Heart right ventricle (tissue), 16 donors: Measurements from ENCODE around the gene CAMKMT. TPM values are rescaled to one million over a fixed set of nuclear protein-coding genes. Genes with fewer than 3 reads are reported as not detected.

ENCODE experiments used
- ATAC-seq, 8 donors: fragments of 200-7000 bp; cut with Tn5 transposase; one replicate each; pipeline ENCODE4 v1.9.1; 2020; ENCODE audit warnings: mild to moderate bottlenecking in 8 of 8, moderate library complexity in 8 of 8, moderate number of reproducible peaks in 1 of 8
- DNase-seq, 2 donors: peaks; one replicate each; pipeline ENCODE4 v3.0.0-alpha.2; 2020
- H3K27ac ChIP-seq, 10 donors: fragments of 200-600 bp; sonication (generic) in 2 of 10; one replicate each; pipeline versions ENCODE4 v1.5.0 to v1.8.0; 2020 to 2022; ENCODE audit warnings: mild to moderate bottlenecking in 3 of 10
- H3K27me3 ChIP-seq, 7 donors: fragments of 200-600 bp; one replicate each; pipeline ENCODE4 v1.8.0; 2021 to 2022; ENCODE audit warnings: mild to moderate bottlenecking in 2 of 7
- H3K36me3 ChIP-seq, 9 donors: fragments of 200-600 bp; sonication (generic) in 1 of 9; one replicate each; pipeline versions ENCODE4 v1.5.0 to v1.8.0; 2020 to 2022; ENCODE audit warnings: mild to moderate bottlenecking in 2 of 9
- H3K4me1 ChIP-seq, 9 donors: fragments of 200-600 bp; sonication (generic) in 1 of 9; one replicate each; pipeline versions ENCODE4 v1.5.0 to v1.8.0; 2020 to 2022; ENCODE audit warnings: mild to moderate bottlenecking in 4 of 9
- H3K4me3 ChIP-seq, 10 donors: fragments of 200-600 bp; sonication (generic) in 2 of 10; one replicate each; pipeline versions ENCODE4 v1.5.0 to v1.8.0; 2020 to 2022; ENCODE audit warnings: mild to moderate bottlenecking in 7 of 10, moderate library complexity in 2 of 10
- H3K9me3 ChIP-seq, 11 donors: fragments of 200-600 bp in 10 of 11; sonication (generic) in 2 of 11; one replicate each; pipeline versions ENCODE4 v1.5.0 to v1.8.0; 2013 to 2022; ENCODE audit warnings: mild to moderate bottlenecking in 2 of 11, control low read depth in 1 of 11, moderate library complexity in 1 of 11
- CTCF ChIP-seq, 9 donors: fragments of 200-600 bp; sonication (generic) in 2 of 9; IDR thresholded peaks; one replicate each; pipeline versions ENCODE4 v1.5.0 to v1.8.0; 2021 to 2022; ENCODE audit warnings: antibody characterized with exemption in 9 of 9, mild to moderate bottlenecking in 5 of 9, moderate library complexity in 1 of 9
- WGBS, 2 donors: extraction: QIAGEN DNeasy Blood & Tissue Kit; methylation state at CpG; one replicate each; pipeline ENCODE4 v1.1.7; 2013; ENCODE audit warnings: inconsistent platforms in 1 of 2; 5-methylcytosine and 5-hydroxymethylcytosine counted together
- intact Hi-C, 10 donors: fragments of 100-400 bp; cut with DNase I; formaldehyde crosslinking; loops; one replicate each; pipeline versions ENCODE4 v1.11.1 to v1.14.2; 2022
- polyA plus RNA-seq, 2 donors: library from polyadenylated mRNA; stranded (reverse); fragments of 200-250 nt; gene quantifications; one replicate each; pipeline ENCODE4 v1.2.3, GENCODE V29; 2013
- total RNA-seq, 10 donors: library from RNA; stranded (reverse); fragmentation: NEBNext Ultra II Directional in 3 of 10; extraction: Animal tissue kit (Norgen Biotek cat#: 25700) in 3 of 10; gene quantifications; one replicate each; pipeline versions ENCODE4 v1.2.1 to v1.2.4, GENCODE V29; 2021 to 2023
- donor health status: Arrhythmogenic right ventricular cardiomyopathy.
- donor health status: ischemic (EF 13 %, LVEDD 7.1; RV severe dilation, severe dysfunction).
- donor health status: healthy with polysubstance abuse.
- donor health status: DM: no; HTN: yes; CAD: no.
- donor health status: DM: no; HTN: no; CAD: no.
- donor health status: ischemic (EF 25% LVEDD 6.9; RV normal size, moderate dysfunction).
- donor health status: ischemic (EF 25% LVEDD 5.7; RV mildly dilated, moderate dysfunction).
- donor health status: healthy.
- donor health status: DM: yes; HTN: yes; CAD: no.
- donor health status: Ischemic cardiomyopathy.
- donor health status: ischemic (EF 35%, LVEDD 5.7; RV mildly dilated, moderate dysfunction).
- donor health status: nonischemic (EF 11% LVEDD 7.7; RV severe dilation, severe dysfunction).
- donor health status: DM: yes; HTN: yes; CAD: no.
- donor health status: PGD.
- donor health status: ischemic (EF 29% LVEDD 5.4; RV normal size, mild dysfunction).
- donor health status: nonischemic (EF 23%, LVEDD 6.1; RV moderate dilation, normal function).

The CAMKMT gene
- total and polyA plus RNA-seq, 12 donors, result 4.1 to 6.4 (median 4.8) TPM

GRCh38 chr2:44321360-44321759 lies 40.4 kb upstream of the CAMKMT start:
- no peak for DNase-seq
- Histone ChIP-seq H3K36me3 (peaks cover 0 to 100% (median 48%) of the 10 kb centered on the region in 9 donors), H3K27ac (no peak overlapping the region), H3K27me3 (no peaks in the 10 kb centered on the region), H3K4me3 (no peak overlapping the region), H3K4me1 (peaks cover 0 to 20% (median 8%) of the 10 kb centered on the region in 9 donors), H3K9me3 (no peaks in the 10 kb centered on the region)
- no peak for ATAC-seq
- intact Hi-C loops, result no loop called here
- TF ChIP-seq CTCF (IDR thresholded peaks at IDR 0.05), result no peak
- WGBS, 2 donors, result 89 to 96% methylated on average over 5 of the region's 5 CpGs

GRCh38 chr2:44324971-44325426 lies 36.7 kb upstream of the CAMKMT start:
- Histone ChIP-seq H3K4me1 (peaks cover 0 to 25% (median 8%) of the 10 kb centered on the region in 9 donors), H3K36me3 (peaks cover 0 to 100% (median 54%) of the 10 kb centered on the region in 9 donors), H3K27ac (peak overlapping the region in 7 of 10 donors; percentile 18 to 73 (median 51)), H3K27me3 (no peaks in the 10 kb centered on the region), H3K9me3 (no peaks in the 10 kb centered on the region), H3K4me3 (no peak overlapping the region)
- intact Hi-C loops, result no loop called here
- ATAC-seq (peak; percentile 70 to 96 (median 90)), DNase-seq (peak in 1 of 2 donors; percentile 28)
- no peak for TF ChIP-seq CTCF (IDR thresholded peaks at IDR 0.05)
- WGBS, 2 donors, result 19 to 62% methylated on average over 1 of the region's 1 CpG

GRCh38 chr2:44325897-44326296 lies 35.9 kb upstream of the CAMKMT start:
- Histone ChIP-seq H3K27me3 (no peaks in the 10 kb centered on the region), H3K4me3 (no peak overlapping the region), H3K9me3 (no peaks in the 10 kb centered on the region), H3K27ac (peak overlapping the region in 7 of 10 donors; percentile 19 to 73 (median 50)), H3K36me3 (peaks cover 0 to 100% (median 47%) of the 10 kb centered on the region in 9 donors), H3K4me1 (peaks cover 0 to 25% (median 8%) of the 10 kb centered on the region in 9 donors)
- intact Hi-C loops, result no loop called here
- ATAC-seq (peak in 4 of 8 donors; percentile 36 to 76 (median 62)), DNase-seq (no peak)
- no peak for TF ChIP-seq CTCF (IDR thresholded peaks at IDR 0.05)
- WGBS, 2 donors, result 47 to 69% methylated on average over 4 of the region's 4 CpGs

GRCh38 chr2:44326548-44327264 lies 35.0 kb upstream of the CAMKMT start:
- Histone ChIP-seq H3K27me3 (no peaks in the 10 kb centered on the region), H3K4me1 (peaks cover 0 to 25% (median 8%) of the 10 kb centered on the region in 9 donors), H3K27ac (peak overlapping the region in 5 of 10 donors; percentile 19 to 73 (median 56)), H3K4me3 (no peak overlapping the region), H3K9me3 (no peaks in the 10 kb centered on the region), H3K36me3 (peaks cover 0 to 100% (median 47%) of the 10 kb centered on the region in 9 donors)
- DNase-seq (no peak), ATAC-seq (peak in 3 of 8 donors; percentile 17 to 61 (median 54))
- intact Hi-C loops, result no loop called here
- TF ChIP-seq CTCF (IDR thresholded peaks at IDR 0.05), result no peak
- 87% methylated on average over 13 of the region's 13 CpGs for WGBS, 2 donors
